ENCODE measurements around the gene RUVBL1.

DNA sequence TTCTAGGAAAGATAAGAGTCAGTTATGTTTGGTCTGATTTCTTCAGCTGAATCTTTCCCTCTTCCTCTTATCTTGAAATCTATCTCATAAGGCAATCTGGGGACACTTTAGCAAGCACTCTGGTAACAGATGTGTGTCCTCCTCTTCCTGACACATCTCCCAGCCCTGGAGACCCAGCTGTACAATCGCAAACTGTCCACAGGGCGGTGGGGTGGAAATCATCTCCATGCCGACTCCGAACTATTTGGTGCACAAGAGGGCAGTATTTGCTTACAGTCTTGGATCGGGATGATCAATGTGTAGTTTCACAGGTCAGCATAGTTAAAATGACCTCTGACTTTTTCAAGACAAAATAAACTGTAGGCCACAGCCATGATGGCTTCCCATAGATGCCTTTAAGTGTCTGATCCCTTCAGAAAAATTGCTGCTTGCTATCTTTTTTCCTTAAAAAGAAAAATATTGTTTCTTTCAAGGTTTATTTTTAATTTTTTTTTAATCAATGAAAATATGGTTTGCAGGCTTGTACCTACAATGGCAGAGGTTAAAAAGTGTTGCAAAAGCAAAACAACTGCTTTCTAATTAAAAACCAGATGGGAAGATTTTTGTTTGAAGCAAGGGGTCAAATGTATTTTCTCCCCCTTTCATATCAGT lies 47.4 kb upstream of the RUVBL1 start:
- TF ChIP-seq EZH2phosphoT487 (IDR thresholded peaks at IDR 0.05; ENCODE audit: insufficient read depth, low read depth) (no peak), EZH2 (IDR thresholded peaks at IDR 0.05; ENCODE audit: insufficient read depth, poor library complexity, severe bottlenecking) (no peak)
